BLaER1 (cell line): Measurements from ENCODE around the gene APLF.

Experiments
- H3K27ac ChIP-seq: shearing (Covaris generic); formaldehyde crosslinking; 2 replicates; pipeline ENCODE4 v1.8.1; 2022
- H3K27me3 ChIP-seq: shearing (Covaris generic); formaldehyde crosslinking; 2 replicates; pipeline ENCODE4 v1.8.1; 2022
- H3K36me3 ChIP-seq: shearing (Covaris generic); formaldehyde crosslinking; 2 replicates; pipeline ENCODE4 v1.8.1; 2022
- H3K4me1 ChIP-seq: shearing (Covaris generic); formaldehyde crosslinking; 2 replicates; pipeline ENCODE4 v1.8.1; 2022
- H3K4me2 ChIP-seq: shearing (Covaris generic); formaldehyde crosslinking; 2 replicates; pipeline ENCODE4 v1.8.1; 2022
- H3K4me3 ChIP-seq: shearing (Covaris generic); formaldehyde crosslinking; 2 replicates; pipeline ENCODE4 v1.8.1; 2022
- H3K9ac ChIP-seq: shearing (Covaris generic); formaldehyde crosslinking; 2 replicates; pipeline ENCODE4 v1.8.1; 2022
- H3K9me3 ChIP-seq: shearing (Covaris generic); formaldehyde crosslinking; 2 replicates; pipeline ENCODE4 v1.8.1; 2022
- H4K20me1 ChIP-seq: shearing (Covaris generic); formaldehyde crosslinking; 2 replicates; pipeline ENCODE4 v1.8.1; 2022
- Cebpa-rat ChIP-seq: shearing (Covaris generic); IDR thresholded peaks from 2 replicates; pipeline ENCODE4 v1.8.1; 2022

The APLF gene

GRCh38 chr2:68612765-68613519 lies 145.6 kb downstream of the APLF start:
- Histone ChIP-seq H3K27ac (no peak overlapping the region), H3K9me3 (peaks cover 13% of the 10 kb centered on the region; the same call in 1 of the 2 replicates), H4K20me1 (no peaks in the 10 kb centered on the region), H3K4me2 (no peak overlapping the region), H3K27me3 (no peaks in the 10 kb centered on the region), H3K4me1 (no peaks in the 10 kb centered on the region), H3K9ac (no peak overlapping the region), H3K36me3 (no peaks in the 10 kb centered on the region), H3K4me3 (no peak overlapping the region)
- no peak for TF ChIP-seq Cebpa-rat

DNA sequence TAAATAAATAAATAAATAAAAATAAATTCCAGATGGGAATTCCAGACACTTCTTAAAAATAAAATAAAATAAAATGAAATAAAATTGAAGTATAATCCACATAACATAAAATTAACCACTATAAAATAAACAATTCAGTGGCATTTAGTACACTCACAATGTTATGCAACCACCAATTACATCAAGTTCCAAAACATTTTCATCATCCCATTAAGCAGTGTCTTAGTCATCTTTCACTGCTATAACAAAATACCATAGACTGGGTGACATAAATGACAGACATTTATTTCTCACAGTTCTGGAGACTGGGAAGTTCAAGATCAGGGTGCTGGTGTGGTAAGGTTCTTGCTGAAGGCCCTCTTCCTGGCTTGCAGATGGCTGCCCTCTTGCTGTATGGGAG lies 153.4 kb downstream of the APLF start:
- H3K4me2 ChIP-seq, result no peak overlapping the region
- no peak overlapping the region for H3K4me3 ChIP-seq
- no peak for TF ChIP-seq Cebpa-rat
- peaks cover 5% of the 10 kb centered on the region for H3K9me3 ChIP-seq
- no peaks in the 10 kb centered on the region for H3K36me3 ChIP-seq
- no peak overlapping the region for H3K9ac ChIP-seq
- H3K27ac ChIP-seq, result no peak overlapping the region
- H4K20me1 ChIP-seq, result no peaks in the 10 kb centered on the region
- H3K27me3 ChIP-seq, result no peaks in the 10 kb centered on the region
- 0 out of 2 replicates have a peak, but pooled peaks cover 5% of the 10 kb centered on the region for H3K4me1 ChIP-seq

GRCh38 chr2:68623820-68624219 lies 156.4 kb downstream of the APLF start:
- no peak overlapping the region for H3K27ac ChIP-seq
- no peak overlapping the region for H3K4me2 ChIP-seq
- no peak for TF ChIP-seq Cebpa-rat
- 0 out of 2 replicates have a peak, but pooled peaks cover 5% of the 10 kb centered on the region for H3K4me1 ChIP-seq
- peaks cover 12% of the 10 kb centered on the region for H3K9me3 ChIP-seq
- no peak overlapping the region for H3K9ac ChIP-seq
- H3K4me3 ChIP-seq, result no peak overlapping the region
- H4K20me1 ChIP-seq, result no peaks in the 10 kb centered on the region
- H3K36me3 ChIP-seq, result no peaks in the 10 kb centered on the region
- no peaks in the 10 kb centered on the region for H3K27me3 ChIP-seq

GRCh38 chr2:68627615-68628014 lies 160.2 kb downstream of the APLF start:
- Histone ChIP-seq H3K4me1 (no peaks in the 10 kb centered on the region), H3K27me3 (no peaks in the 10 kb centered on the region), H3K4me2 (no peak overlapping the region), H4K20me1 (no peaks in the 10 kb centered on the region), H3K27ac (no peak overlapping the region), H3K4me3 (no peak overlapping the region), H3K36me3 (no peaks in the 10 kb centered on the region), H3K9me3 (peaks cover 14% of the 10 kb centered on the region), H3K9ac (no peak overlapping the region)
- TF ChIP-seq Cebpa-rat, result no peak
